ENCODE results near the gene PRRT4. TPM values are rescaled to one million over a fixed set of nuclear protein-coding genes. Genes with fewer than 3 reads are reported as not detected.

PRRT4 gene
- total RNA-seq, 1 experiment from 2014 or later: 0.24 TPM

- peaks cover 32 to 89% (median 76%) of the 10 kb centered on the region in 3 experiments; a peak in 6 of 7 replicates for H3K36me3 Mint-ChIP-seq (ENCODE audit: insufficient read depth in 1 of 3, low read depth in 3 of 3)
- Histone ChIP-seq H3K23ac (ENCODE audit: insufficient read length, low read depth, low read length) (no peak overlapping the region), H3K4me1 (ENCODE audit: insufficient read depth, low read length) (no peaks in the 10 kb centered on the region), H3K4me2 (ENCODE audit: insufficient read depth, insufficient read length, low read length) (no peak overlapping the region), H3K79me2 (ENCODE audit: insufficient read depth, low read length) (no peaks in the 10 kb centered on the region), H2BK5ac (ENCODE audit: insufficient read length, low read length) (no peak overlapping the region), H3K9me3 (ENCODE audit: control insufficient read depth, low read depth, low read length) (no peaks in the 10 kb centered on the region), H2BK12ac (ENCODE audit: insufficient read length, low read depth, low read length) (no peak overlapping the region), H3K27me3 (ENCODE audit: insufficient read depth, low read length) (no peaks in the 10 kb centered on the region), H4K5ac (ENCODE audit: insufficient read length, low read depth, low read length) (no peak overlapping the region), H4K91ac (ENCODE audit: insufficient read length, low read depth, low read length) (no peak overlapping the region), H2AFZ (ENCODE audit: low read length) (no peak overlapping the region), H3K14ac (ENCODE audit: insufficient read depth, low read length) (no peak overlapping the region), H3K27ac (ENCODE audit: insufficient read length, low read depth, low read length) (no peak overlapping the region), H3K4ac (ENCODE audit: low read depth, low read length) (no peak overlapping the region), H2AK5ac (ENCODE audit: insufficient read length, low read length) (no peak overlapping the region), H2BK120ac (ENCODE audit: low read depth, low read length, poor library complexity, severe bottlenecking) (no peak overlapping the region), H2BK15ac (ENCODE audit: low read depth, low read length) (no peak overlapping the region), H3K23me2 (ENCODE audit: insufficient read length, low read depth, low read length, poor library complexity, severe bottlenecking) (no peaks in the 10 kb centered on the region), H3K79me1 (ENCODE audit: insufficient read depth, low read depth, low read length, poor library complexity, severe bottlenecking) (peaks cover 2% of the 10 kb centered on the region), H3K56ac (ENCODE audit: insufficient read length, low read depth, low read length) (no peak overlapping the region), H4K20me1 (ENCODE audit: control insufficient read depth, insufficient read depth, insufficient read length) (no peaks in the 10 kb centered on the region), H4K8ac (replicated peaks; ENCODE audit: insufficient read length, low read depth, low read length) (no peak overlapping the region), H3K9ac (ENCODE audit: extremely low read depth, insufficient read length, low read length) (no peak overlapping the region), H3K18ac (ENCODE audit: insufficient read length, low read depth, low read length) (no peak overlapping the region), H2BK20ac (ENCODE audit: low read depth, low read length, poor library complexity, severe bottlenecking) (no peak overlapping the region), H3T11ph (ENCODE audit: low read length) (no peak overlapping the region)
- H3K27me3 Mint-ChIP-seq (ENCODE audit: low read depth): no peaks in the 10 kb centered on the region
- H3K27ac Mint-ChIP-seq: no peak overlapping the region
- DNase-seq: no peak
- H3K4me3 Mint-ChIP-seq: no peak overlapping the region
- WGBS (ENCODE audit: extremely low coverage, insufficient read length, low lambda C conversion rate): no CpG with 5 or more reads among the region's 10 CpGs
- no peak for TF ChIP-seq CTCF (conservative IDR thresholded peaks at IDR 0.05)
- peaks cover 0 to 3% of the 10 kb centered on the region in 2 experiments; a peak in 1 of 4 replicates for H3K4me1 Mint-ChIP-seq
- no peaks in the 10 kb centered on the region for H3K9me3 Mint-ChIP-seq
Measured at GRCh38 chr7:128323459-128324367, 37.8 kb downstream of the PRRT4 start.

All from H9 (cell line).